HepG2 (cell line): ENCODE results near the gene NUP93. TPM values are rescaled to one million over a fixed set of nuclear protein-coding genes. Genes with fewer than 3 reads are reported as not detected.

Experiments
- CBX1 ChIP-seq: IDR thresholded peaks from one replicate; pipeline ENCODE4 v1.6.1; 2016; ENCODE audit warnings: antibody characterized with exemption, low read depth
- CHD2 ChIP-seq: IDR thresholded peaks from 2 replicates; pipeline ENCODE4 v1.6.1; 2011; ENCODE audit warnings: low read depth, low read length, improper control_type of control experiment
- EHMT2 ChIP-seq: fragments of 200-600 bp; sonication (generic); IDR thresholded peaks from 2 replicates; pipeline ENCODE4 v1.7.0; 2017; ENCODE audit warnings: antibody characterized with exemption, low read depth, low read length, borderline replicate concordance
- GABPA ChIP-seq, 2 experiments: IDR thresholded peaks; 2 replicates each; pipeline ENCODE4 v1.6.1; 2011 to 2016; ENCODE audit warnings: low read depth in 2 of 2, low read length in 1 of 2, missing biosample characterization in 1 of 2, missing genetic modification characterization in 1 of 2
- GPN1 ChIP-seq: sonication (generic); formaldehyde crosslinking; IDR thresholded peaks from 2 replicates; pipeline ENCODE4 v1.5.1; 2020; ENCODE audit warnings: missing genetic modification reagents, borderline replicate concordance
- HDAC2 ChIP-seq: sonication (generic); formaldehyde crosslinking; IDR thresholded peaks from 2 replicates; pipeline ENCODE4 v1.4.0; 2020; ENCODE audit warnings: missing genetic modification reagents
- KAT2B ChIP-seq: fragments of 150-350 bp; IDR thresholded peaks from 2 replicates; pipeline ENCODE4 v1.6.1; 2014; ENCODE audit warnings: low read depth, low read length, borderline replicate concordance
- MXI1 ChIP-seq: IDR thresholded peaks from 3 replicates; pipeline ENCODE4 v1.6.1; 2012; ENCODE audit warnings: low read depth, low read length, inconsistent platforms, borderline replicate concordance
- SRSF9 ChIP-seq: fragments of 200-400 bp; formaldehyde crosslinking; IDR thresholded peaks from 2 replicates; pipeline ENCODE4 v1.6.1; 2018; ENCODE audit warnings: borderline replicate concordance, mild to moderate bottlenecking, low read depth, low read length; ENCODE audit not compliant: insufficient read depth, poor library complexity, severe bottlenecking
- YEATS4 ChIP-seq: sonication (generic); formaldehyde crosslinking; IDR thresholded peaks from 2 replicates; pipeline ENCODE4 v1.4.0; 2020; ENCODE audit warnings: missing genetic modification reagents, borderline replicate concordance
- ZFYVE20 ChIP-seq: sonication (generic); formaldehyde crosslinking; IDR thresholded peaks from 2 replicates; pipeline ENCODE4 v1.8.0; 2023; ENCODE audit warnings: low read depth, mild to moderate bottlenecking, moderate library complexity, missing genetic modification reagents, borderline replicate concordance
- ZNF33A ChIP-seq: sonication (generic); formaldehyde crosslinking; IDR thresholded peaks from 2 replicates; pipeline ENCODE4 v1.5.1; 2020; ENCODE audit warnings: missing genetic modification reagents, mild to moderate bottlenecking, moderate library complexity, borderline replicate concordance
- ZZZ3 ChIP-seq: sonication (generic); formaldehyde crosslinking; IDR thresholded peaks from 2 replicates; pipeline ENCODE4 v1.4.0; 2020; ENCODE audit warnings: missing genetic modification reagents, mild to moderate bottlenecking, borderline replicate concordance
- polyA plus RNA-seq, 8 experiments: library from polyadenylated mRNA; depleted of rRNA in 3 of 8; stranded (reverse) in 7 of 8; unstranded in 1 of 8; fragments of >200 nt; fragmentation: Illumina TruSeq in 4 of 8; extraction: Trizol in 4 of 8; gene quantifications; 2 replicates each; pipeline versions ENCODE4 v1.2.1 to v1.2.3, GENCODE V29; 2011 to 2016; ENCODE audit warnings: low read depth in 4 of 8, missing spikeins in 1 of 8, mixed read lengths in 1 of 8; ENCODE audit not compliant: insufficient read depth in 1 of 8
- total RNA-seq, 5 experiments: library from RNA; depleted of rRNA; stranded (reverse); fragments of >200 nt; fragmentation: Illumina TruSeq; extraction: Trizol; gene quantifications; 2 replicates each; pipeline ENCODE4 v1.2.3, GENCODE V29; 2016; ENCODE audit warnings: low read depth in 1 of 5
- TF ChIP-seq, protein P1 (sequence below): sonication (generic); formaldehyde crosslinking; IDR thresholded peaks from 2 replicates; pipeline ENCODE4 v1.4.0; 2020; ENCODE audit warnings: mild to moderate bottlenecking, low read depth, missing genetic modification reagents
- TF ChIP-seq, protein P2 (sequence below): sonication (generic); formaldehyde crosslinking; IDR thresholded peaks from 2 replicates; pipeline ENCODE4 v1.4.0; 2020; ENCODE audit warnings: missing genetic modification reagents
- TF ChIP-seq, protein P3 (sequence below): sonication (generic); formaldehyde crosslinking; IDR thresholded peaks from 2 replicates; pipeline ENCODE4 v1.5.1; 2020; ENCODE audit warnings: missing genetic modification reagents, mild to moderate bottlenecking, borderline replicate concordance
- TF ChIP-seq, protein P4 (sequence below): sonication (generic); formaldehyde crosslinking; IDR thresholded peaks from 2 replicates; pipeline ENCODE4 v1.9.0; 2021; ENCODE audit warnings: missing genetic modification reagents, borderline replicate concordance

Gene NUP93
- total and polyA plus RNA-seq, 2 of the 13 experiments (the other 11 are each of a cell fraction or from before 2014, with no cell fraction given): 58.5 to 140 TPM

DNA sequence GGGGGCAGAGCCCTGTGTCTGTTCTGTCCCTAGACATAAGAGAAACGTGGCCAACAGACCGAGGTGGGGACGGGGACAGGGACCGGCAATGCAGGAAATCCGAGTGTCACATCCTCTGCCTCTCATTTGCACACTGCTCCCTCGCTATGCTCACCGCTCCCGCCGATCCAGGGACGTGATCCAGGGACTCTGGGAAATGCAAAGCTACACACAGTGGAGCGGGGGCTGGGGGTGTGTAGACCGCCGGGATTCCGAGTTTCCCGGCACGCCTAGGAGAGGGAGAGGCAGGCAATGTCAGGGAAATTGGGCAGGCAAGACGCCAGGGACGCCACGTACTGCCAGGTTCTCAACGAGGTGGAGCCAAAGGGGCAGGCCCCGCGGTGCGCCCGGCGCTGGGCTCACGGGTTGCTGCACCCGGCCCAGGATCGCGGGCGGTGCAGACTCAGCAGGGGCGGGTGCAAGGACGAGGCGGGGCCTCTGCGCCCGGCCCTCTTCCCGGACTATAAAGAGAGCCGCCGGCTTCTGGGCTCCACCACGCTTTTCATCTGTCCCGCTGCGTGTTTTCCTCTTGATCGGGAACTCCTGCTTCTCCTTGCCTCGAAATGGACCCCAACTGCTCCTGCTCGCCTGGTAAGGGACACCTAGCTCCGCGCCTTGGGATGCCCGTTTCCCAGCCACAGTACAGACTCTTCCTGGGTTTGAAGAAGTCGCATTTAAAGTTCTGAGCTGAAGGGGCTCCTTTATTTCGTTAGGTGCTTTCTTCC is 47.8 kb upstream of the NUP93 start, which contains the start of gene MT1X (continued):
- TF ChIP-seq, protein P1, sequence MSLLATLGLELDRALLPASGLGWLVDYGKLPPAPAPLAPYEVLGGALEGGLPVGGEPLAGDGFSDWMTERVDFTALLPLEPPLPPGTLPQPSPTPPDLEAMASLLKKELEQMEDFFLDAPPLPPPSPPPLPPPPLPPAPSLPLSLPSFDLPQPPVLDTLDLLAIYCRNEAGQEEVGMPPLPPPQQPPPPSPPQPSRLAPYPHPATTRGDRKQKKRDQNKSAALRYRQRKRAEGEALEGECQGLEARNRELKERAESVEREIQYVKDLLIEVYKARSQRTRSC: no peak
- TF ChIP-seq, protein P2, sequence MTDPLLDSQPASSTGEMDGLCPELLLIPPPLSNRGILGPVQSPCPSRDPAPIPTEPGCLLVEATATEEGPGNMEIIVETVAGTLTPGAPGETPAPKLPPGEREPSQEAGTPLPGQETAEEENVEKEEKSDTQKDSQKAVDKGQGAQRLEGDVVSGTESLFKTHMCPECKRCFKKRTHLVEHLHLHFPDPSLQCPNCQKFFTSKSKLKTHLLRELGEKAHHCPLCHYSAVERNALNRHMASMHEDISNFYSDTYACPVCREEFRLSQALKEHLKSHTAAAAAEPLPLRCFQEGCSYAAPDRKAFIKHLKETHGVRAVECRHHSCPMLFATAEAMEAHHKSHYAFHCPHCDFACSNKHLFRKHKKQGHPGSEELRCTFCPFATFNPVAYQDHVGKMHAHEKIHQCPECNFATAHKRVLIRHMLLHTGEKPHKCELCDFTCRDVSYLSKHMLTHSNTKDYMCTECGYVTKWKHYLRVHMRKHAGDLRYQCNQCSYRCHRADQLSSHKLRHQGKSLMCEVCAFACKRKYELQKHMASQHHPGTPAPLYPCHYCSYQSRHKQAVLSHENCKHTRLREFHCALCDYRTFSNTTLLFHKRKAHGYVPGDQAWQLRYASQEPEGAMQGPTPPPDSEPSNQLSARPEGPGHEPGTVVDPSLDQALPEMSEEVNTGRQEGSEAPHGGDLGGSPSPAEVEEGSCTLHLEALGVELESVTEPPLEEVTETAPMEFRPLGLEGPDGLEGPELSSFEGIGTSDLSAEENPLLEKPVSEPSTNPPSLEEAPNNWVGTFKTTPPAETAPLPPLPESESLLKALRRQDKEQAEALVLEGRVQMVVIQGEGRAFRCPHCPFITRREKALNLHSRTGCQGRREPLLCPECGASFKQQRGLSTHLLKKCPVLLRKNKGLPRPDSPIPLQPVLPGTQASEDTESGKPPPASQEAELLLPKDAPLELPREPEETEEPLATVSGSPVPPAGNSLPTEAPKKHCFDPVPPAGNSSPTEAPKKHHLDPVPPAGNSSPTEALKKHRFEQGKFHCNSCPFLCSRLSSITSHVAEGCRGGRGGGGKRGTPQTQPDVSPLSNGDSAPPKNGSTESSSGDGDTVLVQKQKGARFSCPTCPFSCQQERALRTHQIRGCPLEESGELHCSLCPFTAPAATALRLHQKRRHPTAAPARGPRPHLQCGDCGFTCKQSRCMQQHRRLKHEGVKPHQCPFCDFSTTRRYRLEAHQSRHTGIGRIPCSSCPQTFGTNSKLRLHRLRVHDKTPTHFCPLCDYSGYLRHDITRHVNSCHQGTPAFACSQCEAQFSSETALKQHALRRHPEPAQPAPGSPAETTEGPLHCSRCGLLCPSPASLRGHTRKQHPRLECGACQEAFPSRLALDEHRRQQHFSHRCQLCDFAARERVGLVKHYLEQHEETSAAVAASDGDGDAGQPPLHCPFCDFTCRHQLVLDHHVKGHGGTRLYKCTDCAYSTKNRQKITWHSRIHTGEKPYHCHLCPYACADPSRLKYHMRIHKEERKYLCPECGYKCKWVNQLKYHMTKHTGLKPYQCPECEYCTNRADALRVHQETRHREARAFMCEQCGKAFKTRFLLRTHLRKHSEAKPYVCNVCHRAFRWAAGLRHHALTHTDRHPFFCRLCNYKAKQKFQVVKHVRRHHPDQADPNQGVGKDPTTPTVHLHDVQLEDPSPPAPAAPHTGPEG: peak; percentile 57; the same call in 1 of the 2 replicates
- TF ChIP-seq YEATS4 (CRISPR knock-in tag): peak; percentile 76; the same call in 1 of the 2 replicates
- TF ChIP-seq GABPA (IDR thresholded peaks at IDR 0.05; ENCODE audit: low read depth, low read length): no peak
- TF ChIP-seq GABPA (CRISPR knock-in tag; IDR thresholded peaks at IDR 0.05; ENCODE audit: low read depth): no peak
- TF ChIP-seq CHD2: no peak
- TF ChIP-seq, protein P3, sequence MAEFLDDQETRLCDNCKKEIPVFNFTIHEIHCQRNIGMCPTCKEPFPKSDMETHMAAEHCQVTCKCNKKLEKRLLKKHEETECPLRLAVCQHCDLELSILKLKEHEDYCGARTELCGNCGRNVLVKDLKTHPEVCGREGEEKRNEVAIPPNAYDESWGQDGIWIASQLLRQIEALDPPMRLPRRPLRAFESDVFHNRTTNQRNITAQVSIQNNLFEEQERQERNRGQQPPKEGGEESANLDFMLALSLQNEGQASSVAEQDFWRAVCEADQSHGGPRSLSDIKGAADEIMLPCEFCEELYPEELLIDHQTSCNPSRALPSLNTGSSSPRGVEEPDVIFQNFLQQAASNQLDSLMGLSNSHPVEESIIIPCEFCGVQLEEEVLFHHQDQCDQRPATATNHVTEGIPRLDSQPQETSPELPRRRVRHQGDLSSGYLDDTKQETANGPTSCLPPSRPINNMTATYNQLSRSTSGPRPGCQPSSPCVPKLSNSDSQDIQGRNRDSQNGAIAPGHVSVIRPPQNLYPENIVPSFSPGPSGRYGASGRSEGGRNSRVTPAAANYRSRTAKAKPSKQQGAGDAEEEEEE: no peak
- no peak for TF ChIP-seq CBX1
- TF ChIP-seq KAT2B: no peak
- TF ChIP-seq MXI1: peak; percentile 33; the same call in 1 of the 3 replicates
- TF ChIP-seq GPN1: no peak
- TF ChIP-seq, protein P4, sequence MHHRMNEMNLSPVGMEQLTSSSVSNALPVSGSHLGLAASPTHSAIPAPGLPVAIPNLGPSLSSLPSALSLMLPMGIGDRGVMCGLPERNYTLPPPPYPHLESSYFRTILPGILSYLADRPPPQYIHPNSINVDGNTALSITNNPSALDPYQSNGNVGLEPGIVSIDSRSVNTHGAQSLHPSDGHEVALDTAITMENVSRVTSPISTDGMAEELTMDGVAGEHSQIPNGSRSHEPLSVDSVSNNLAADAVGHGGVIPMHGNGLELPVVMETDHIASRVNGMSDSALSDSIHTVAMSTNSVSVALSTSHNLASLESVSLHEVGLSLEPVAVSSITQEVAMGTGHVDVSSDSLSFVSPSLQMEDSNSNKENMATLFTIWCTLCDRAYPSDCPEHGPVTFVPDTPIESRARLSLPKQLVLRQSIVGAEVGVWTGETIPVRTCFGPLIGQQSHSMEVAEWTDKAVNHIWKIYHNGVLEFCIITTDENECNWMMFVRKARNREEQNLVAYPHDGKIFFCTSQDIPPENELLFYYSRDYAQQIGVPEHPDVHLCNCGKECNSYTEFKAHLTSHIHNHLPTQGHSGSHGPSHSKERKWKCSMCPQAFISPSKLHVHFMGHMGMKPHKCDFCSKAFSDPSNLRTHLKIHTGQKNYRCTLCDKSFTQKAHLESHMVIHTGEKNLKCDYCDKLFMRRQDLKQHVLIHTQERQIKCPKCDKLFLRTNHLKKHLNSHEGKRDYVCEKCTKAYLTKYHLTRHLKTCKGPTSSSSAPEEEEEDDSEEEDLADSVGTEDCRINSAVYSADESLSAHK (CRISPR knock-in tag): no peak
- TF ChIP-seq HDAC2 (CRISPR knock-in tag): no peak
- TF ChIP-seq ZNF33A: no peak
- no peak for TF ChIP-seq ZFYVE20 (CRISPR knock-in tag)
- TF ChIP-seq ZZZ3 (CRISPR knock-in tag): no peak
- no peak for TF ChIP-seq EHMT2
- TF ChIP-seq SRSF9: no peak
